Measurements from ENCODE around the gene SLC30A3. TPM values are rescaled to one million over a fixed set of nuclear protein-coding genes. Genes with fewer than 3 reads are reported as not detected.
A peak's percentile ranks its signal among the peaks of the same experiment; 100 is the strongest.

SLC30A3 gene
- total and polyA plus RNA-seq, 8 donors: not detected

DNA sequence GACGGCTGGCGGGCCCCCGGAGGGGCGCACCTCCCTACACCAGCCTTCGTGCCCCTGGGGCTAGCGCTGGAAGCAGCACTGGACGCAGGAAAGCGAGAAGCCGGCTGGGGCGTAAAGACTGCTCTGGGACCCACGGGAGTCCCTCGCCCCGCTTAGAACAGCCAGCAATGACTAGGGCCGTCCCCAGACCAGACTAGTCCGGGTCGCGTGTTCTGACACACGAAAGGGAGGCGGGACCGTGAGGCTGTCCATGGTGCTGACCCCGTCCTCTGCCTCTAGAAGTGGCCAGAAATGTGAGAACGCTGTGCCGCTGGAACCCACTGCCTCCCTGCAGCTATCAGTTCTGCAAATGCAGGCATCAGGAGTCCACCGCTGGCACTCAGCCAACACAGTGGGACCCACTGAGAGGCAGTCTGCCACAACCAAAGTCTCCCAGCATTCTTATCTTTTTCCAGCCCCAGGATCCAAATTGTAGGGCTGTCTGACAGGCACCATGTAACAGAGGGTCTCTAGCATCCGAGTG, 45.6 kb upstream of the SLC30A3 start, which contains the start of gene UCN:
UCN (minus strand) TSS at position 87 of the 523 bp plus-strand sequence. CDS start 550 bp downstream, outside the sequence.
- intact Hi-C loops (cut with DNase I; ENCODE audit: low total_unique reads): no loop called here
- Histone ChIP-seq H3K9me3 (no peaks in the 10 kb centered on the region), H3K27me3 (peaks cover 22 to 52% (median 38%) of the 10 kb centered on the region in 3 donors), H3K4me3 (peak within 1 kb of the TSS in 1 of 4 donors; percentile 3), H3K4me1 (peaks cover 22 to 27% (median 25%) of the 10 kb centered on the region in 4 donors), H3K27ac (no peak within 1 kb of the TSS), H3K36me3 (peaks cover 7 to 42% (median 35%) of the 10 kb centered on the region in 4 donors)
- peak in 1 of 2 donors; percentile 84 for DNase-seq
- 20 to 34% (median 30%) methylated on average over 15 to 25 of the region's 25 CpGs for WGBS, 5 donors
- no peak for TF ChIP-seq EP300 (IDR thresholded peaks at IDR 0.05)
- no peak for TF ChIP-seq POLR2A (IDR thresholded peaks at IDR 0.05)
- TF ChIP-seq, protein P1, sequence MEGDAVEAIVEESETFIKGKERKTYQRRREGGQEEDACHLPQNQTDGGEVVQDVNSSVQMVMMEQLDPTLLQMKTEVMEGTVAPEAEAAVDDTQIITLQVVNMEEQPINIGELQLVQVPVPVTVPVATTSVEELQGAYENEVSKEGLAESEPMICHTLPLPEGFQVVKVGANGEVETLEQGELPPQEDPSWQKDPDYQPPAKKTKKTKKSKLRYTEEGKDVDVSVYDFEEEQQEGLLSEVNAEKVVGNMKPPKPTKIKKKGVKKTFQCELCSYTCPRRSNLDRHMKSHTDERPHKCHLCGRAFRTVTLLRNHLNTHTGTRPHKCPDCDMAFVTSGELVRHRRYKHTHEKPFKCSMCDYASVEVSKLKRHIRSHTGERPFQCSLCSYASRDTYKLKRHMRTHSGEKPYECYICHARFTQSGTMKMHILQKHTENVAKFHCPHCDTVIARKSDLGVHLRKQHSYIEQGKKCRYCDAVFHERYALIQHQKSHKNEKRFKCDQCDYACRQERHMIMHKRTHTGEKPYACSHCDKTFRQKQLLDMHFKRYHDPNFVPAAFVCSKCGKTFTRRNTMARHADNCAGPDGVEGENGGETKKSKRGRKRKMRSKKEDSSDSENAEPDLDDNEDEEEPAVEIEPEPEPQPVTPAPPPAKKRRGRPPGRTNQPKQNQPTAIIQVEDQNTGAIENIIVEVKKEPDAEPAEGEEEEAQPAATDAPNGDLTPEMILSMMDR (IDR thresholded peaks at IDR 0.05): no peak
- TF ChIP-seq POLR2AphosphoS5 (IDR thresholded peaks at IDR 0.05): no peak

DNA sequence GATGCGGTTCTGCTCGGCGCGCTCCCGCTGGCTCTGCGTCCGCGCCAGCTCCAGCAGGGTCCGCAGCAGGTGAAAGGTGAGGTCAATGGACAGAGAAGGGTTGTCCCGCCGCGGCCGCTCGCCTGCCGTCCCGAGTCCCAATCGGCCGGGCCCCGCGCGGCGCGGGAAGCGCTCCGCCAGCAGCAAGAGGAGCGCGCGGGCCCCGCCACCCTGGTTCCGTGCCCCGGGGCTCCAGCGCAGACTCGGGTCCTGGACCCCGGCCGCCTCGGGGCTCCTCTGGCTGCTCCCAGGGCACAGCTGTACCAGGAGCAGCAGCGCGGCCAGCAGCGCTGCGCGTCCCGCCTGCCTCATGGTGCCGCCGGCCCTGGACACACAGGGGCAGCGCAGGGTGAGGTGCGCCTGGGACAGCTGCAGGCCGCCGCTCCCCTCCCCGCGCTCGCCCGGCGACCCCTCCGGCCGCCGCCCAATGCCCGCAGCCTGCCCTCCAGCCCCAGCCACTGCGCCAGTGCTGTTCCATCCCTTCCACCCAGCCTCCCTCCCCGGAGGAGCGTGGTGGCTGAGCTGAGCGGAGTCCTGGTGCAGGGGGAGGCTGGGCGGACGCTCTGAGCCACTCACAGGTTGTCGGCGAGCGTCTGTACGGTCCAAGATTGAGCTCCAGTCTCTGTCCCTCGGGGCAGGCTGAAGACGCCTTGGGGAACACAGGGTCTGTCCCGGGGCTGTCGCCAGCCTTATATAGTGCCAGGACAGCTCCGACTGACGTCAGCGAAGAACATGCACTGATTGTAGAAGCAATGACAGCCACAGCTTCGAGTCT, 44.9 kb upstream of the SLC30A3 start:
- TF ChIP-seq EP300 (IDR thresholded peaks at IDR 0.05) (no peak), POLR2AphosphoS5 (IDR thresholded peaks at IDR 0.05) (no peak), POLR2A (IDR thresholded peaks at IDR 0.05) (no peak)
- TF ChIP-seq, protein P1 (IDR thresholded peaks at IDR 0.05): no peak
- no peaks in the 10 kb centered on the region for H3K9me3 ChIP-seq
- H3K4me3 ChIP-seq: peak overlapping the region in 1 of 4 donors; percentile 3
- H3K4me1 ChIP-seq: peaks cover 22 to 33% (median 30%) of the 10 kb centered on the region in 4 donors
- peaks cover 22 to 52% (median 38%) of the 10 kb centered on the region in 3 donors for H3K27me3 ChIP-seq
- DNase-seq: peak in 1 of 2 donors; percentile 35
- no peak overlapping the region for H3K27ac ChIP-seq
- H3K36me3 ChIP-seq: peaks cover 7 to 40% (median 35%) of the 10 kb centered on the region in 4 donors
- 8 to 15% (median 11%) methylated on average over 14 to 75 of the region's 75 CpGs for WGBS, 5 donors
- intact Hi-C loops (cut with DNase I; ENCODE audit: low total_unique reads): no loop called here

DNA sequence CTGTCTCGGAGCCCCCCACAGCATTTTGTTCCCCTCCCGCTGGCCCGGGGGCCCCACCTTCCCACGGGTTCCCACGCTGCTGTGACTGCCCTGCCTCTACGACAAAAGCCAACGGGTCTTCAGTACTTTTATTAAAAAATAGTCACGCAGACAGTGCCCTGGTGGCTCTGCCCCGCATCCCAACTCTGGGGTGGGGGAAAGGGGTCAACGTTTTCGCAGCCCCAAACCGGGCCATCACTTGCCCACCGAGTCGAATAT, 44.4 kb upstream of the SLC30A3 start:
- no peak for DNase-seq
- Histone ChIP-seq H3K27me3 (peaks cover 22 to 52% (median 38%) of the 10 kb centered on the region in 3 donors), H3K4me3 (no peak overlapping the region), H3K27ac (no peak overlapping the region), H3K36me3 (peaks cover 7 to 34% (median 30%) of the 10 kb centered on the region in 4 donors), H3K4me1 (peaks cover 22 to 33% (median 30%) of the 10 kb centered on the region in 4 donors), H3K9me3 (no peaks in the 10 kb centered on the region)
- intact Hi-C loops (cut with DNase I; ENCODE audit: low total_unique reads): no loop called here
- TF ChIP-seq EP300 (IDR thresholded peaks at IDR 0.05) (no peak), POLR2AphosphoS5 (IDR thresholded peaks at IDR 0.05) (no peak), POLR2A (IDR thresholded peaks at IDR 0.05) (no peak)
- TF ChIP-seq, protein P1 (IDR thresholded peaks at IDR 0.05): no peak
- 8 to 30% (median 14%) methylated on average over 2 to 14 of the region's 14 CpGs for WGBS, 5 donors

DNA sequence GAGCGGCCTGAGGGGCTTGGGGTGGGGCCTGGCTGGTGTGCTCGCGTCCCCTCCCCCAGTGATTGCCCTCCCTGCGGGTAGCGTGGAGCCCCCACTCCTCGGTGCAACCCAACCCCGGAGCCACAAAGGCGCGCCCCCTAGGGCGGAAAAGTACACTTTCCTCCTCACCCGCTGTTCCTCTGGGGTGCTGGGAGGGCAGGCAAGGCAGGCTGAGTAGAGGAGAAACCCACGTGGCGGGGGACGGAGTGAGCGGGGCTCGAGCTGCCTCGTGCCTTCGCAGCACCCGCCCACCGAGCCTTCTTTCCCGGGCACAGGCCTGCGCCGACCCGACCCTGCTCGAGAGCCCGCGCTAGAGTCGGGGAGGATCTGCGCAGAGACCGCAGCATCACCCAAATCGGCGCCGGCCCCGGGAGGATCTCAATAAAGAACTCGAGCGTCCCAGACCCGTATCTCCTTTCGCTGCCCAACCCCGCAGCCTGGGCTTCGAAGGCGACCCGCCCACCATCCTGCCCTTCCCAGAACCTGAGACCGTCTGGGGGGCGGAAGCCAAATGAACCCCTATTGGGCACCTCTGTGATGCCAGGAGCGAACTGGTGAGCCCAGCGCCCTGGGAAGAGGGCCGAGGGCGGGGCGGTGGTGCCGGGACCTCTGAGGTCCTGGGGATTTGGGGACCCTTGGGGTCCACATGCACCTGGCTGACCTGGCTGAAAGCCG, 43.9 kb upstream of the SLC30A3 start:
- Histone ChIP-seq H3K27ac (no peak overlapping the region), H3K4me3 (peak overlapping the region in 2 of 4 donors; percentile 13 to 19), H3K36me3 (peaks cover 7 to 29% (median 25%) of the 10 kb centered on the region in 4 donors), H3K9me3 (no peaks in the 10 kb centered on the region), H3K27me3 (peaks cover 22 to 52% (median 38%) of the 10 kb centered on the region in 3 donors), H3K4me1 (peaks cover 22 to 33% (median 30%) of the 10 kb centered on the region in 4 donors)
- TF ChIP-seq EP300 (IDR thresholded peaks at IDR 0.05) (no peak), POLR2A (IDR thresholded peaks at IDR 0.05) (no peak), POLR2AphosphoS5 (IDR thresholded peaks at IDR 0.05) (no peak)
- TF ChIP-seq, protein P1 (IDR thresholded peaks at IDR 0.05): no peak
- 3 to 5% (median 4%) methylated on average over 18 to 51 of the region's 51 CpGs for WGBS, 5 donors
- intact Hi-C loops (cut with DNase I; ENCODE audit: low total_unique reads): no loop called here
- peak in 1 of 2 donors; percentile 42 for DNase-seq

All from stomach (tissue), 9 donors.